Heart left ventricle (tissue), 13 donors: ENCODE data around the gene RALB.

Experiments
- CTCF ChIP-seq, 12 donors: fragments of 200-600 bp; sonication (generic) in 4 of 12; IDR thresholded peaks; one replicate each; pipeline versions ENCODE4 v1.5.0 to v1.8.0; 2018 to 2022; ENCODE audit warnings: antibody characterized with exemption in 12 of 12, mild to moderate bottlenecking in 5 of 12
- POLR2A ChIP-seq, 2 donors: fragments of 450-650 bp; IDR thresholded peaks; one replicate each; pipeline ENCODE4 v1.6.1; 2017; ENCODE audit warnings: antibody characterized with exemption in 2 of 2, mild to moderate bottlenecking in 2 of 2, moderate library complexity in 2 of 2
- donor health status: ischemic (EF 13 %, LVEDD 7.1; RV severe dilation, severe dysfunction).
- donor health status: DM: no; HTN: yes; CAD: no.
- donor health status: DM: no; HTN: no; CAD: no.
- donor health status: ischemic (EF 25% LVEDD 6.9; RV normal size, moderate dysfunction).
- donor health status: ischemic (EF 25% LVEDD 5.7; RV mildly dilated, moderate dysfunction).
- donor health status: ischemic (EF 35%, LVEDD 5.7; RV mildly dilated, moderate dysfunction).
- donor health status: nonischemic (EF 11% LVEDD 7.7; RV severe dilation, severe dysfunction).
- donor health status: DM: yes; HTN: yes; CAD: no.
- donor health status: PGD.
- donor health status: ischemic (EF 29% LVEDD 5.4; RV normal size, mild dysfunction).
- donor health status: nonischemic (EF 23%, LVEDD 6.1; RV moderate dilation, normal function).

- TF ChIP-seq POLR2A (IDR thresholded peaks at IDR 0.05) (no peak), CTCF (IDR thresholded peaks at IDR 0.05) (no peak)
Observed at GRCh38 chr2:120244656-120245519, 7.8 kb upstream of the RALB start.
